Dedifferentiated amniotic fluid mesenchymal stem cell (primary cell): ENCODE data around the gene ZFP90.
"Not testable (repeated sequence)": the region's sequence is repeated elsewhere in the genome, so short reads cannot be mapped to it uniquely, and the experiment has no call there.

Source experiments
- DNase-seq: peaks from one replicate; pipeline ENCODE4 v3.0.0-alpha.2; 2016; ENCODE audit errors: extremely low spot score

Gene ZFP90

DNA sequence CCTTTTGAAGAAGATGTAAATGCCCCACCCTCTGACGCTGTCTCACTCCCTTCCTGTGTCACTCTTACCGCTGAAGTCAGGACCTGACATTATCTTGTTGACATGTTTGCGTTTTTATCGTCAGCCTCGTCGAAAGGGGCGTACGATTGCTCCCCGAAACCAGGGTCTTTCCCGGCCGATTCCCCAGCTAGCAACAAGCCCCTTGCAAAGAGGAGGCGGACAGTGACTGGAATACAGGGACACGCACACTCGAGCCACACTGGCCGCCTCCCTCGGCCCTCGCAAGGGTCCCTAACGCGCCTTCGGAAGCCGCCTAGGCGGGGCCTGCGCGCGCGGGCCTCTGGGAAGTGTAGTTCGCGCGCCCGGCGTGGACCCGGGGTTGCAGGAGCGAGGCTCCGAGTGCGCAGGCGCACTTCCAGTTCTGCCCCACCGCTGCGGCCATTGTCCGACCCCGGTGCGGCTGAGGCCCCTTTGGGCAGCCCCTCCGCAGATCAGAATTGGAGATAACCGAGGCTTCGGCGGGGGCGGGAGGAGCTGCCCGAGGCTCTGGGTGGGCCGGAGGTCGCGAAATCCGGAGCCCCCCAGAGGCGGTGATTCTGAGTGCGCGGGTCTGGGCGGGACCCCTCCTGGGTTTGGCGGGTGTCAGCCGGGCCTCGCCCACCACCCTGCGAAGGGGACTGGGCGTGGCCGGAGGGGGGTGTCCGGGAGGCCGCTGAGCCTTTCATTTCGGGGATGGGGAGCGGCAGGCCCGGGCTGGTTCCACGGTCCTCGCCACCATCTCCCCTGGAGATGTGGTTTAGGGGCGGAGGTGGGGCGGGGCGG lies at the start of gene ZFP90:
TSS of gene ZFP90 (plus strand) at position 412 of the 822 bp plus-strand sequence. CDS start 502 bp downstream, outside the sequence.
- DNase-seq, result peak; percentile 83

DNA sequence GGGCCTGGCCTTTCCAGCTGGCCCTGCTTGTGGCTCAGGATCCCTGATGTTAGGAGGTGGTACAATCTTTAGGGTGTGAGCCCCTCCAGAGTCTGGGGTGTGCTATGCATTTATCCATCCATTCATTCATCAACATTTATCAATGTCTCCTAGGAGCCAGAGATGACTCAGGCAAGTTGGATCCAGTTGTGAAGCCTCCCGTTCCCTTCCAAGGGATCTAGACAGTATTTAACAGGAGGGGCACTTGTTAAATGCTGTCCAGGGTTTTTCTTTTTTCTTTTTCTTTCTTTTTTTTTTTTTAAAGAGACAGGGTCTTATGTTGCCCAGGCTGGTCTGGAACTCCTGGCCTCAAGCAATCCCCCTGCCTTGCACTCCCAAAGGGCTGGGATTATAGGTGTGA lies 48.7 kb upstream of the ZFP90 start:
- DNase-seq, result no peak

DNA sequence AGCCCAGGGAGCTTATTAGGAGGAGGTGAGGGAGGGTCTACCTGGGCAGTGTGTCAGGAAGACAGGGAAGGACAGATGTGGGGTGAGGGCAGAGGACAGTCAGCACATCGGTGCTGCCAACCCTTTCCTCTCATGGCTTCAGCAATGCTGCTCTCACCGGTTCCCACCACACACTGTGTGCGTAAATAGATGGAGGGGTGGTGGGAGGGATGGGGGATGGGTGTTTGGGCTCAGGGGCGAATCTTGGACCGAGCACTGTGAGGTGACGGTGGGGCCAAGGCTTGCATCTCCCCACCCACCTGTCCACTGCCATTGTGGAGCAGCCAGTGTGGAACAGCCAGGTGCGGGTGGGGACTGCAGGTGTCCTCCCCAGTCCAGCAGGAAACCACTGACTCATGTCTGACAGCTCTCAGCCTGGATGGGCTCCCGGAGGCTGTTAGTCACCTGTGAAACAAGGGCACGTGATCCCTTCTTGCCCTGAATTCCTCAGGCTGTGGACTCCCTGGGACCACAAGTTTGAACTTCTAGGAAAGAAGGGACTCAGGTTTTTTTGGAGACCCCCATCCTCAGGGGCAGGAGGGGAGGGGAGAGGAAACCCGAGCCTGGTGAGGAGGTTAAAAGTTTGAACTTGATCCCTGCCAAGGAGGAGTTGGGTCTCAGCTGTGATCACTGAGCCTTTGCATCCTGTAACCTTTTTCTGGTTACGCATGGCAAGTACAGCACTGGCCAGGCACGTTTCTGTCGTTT lies 48.1 kb upstream of the ZFP90 start:
- no peak for DNase-seq

DNA sequence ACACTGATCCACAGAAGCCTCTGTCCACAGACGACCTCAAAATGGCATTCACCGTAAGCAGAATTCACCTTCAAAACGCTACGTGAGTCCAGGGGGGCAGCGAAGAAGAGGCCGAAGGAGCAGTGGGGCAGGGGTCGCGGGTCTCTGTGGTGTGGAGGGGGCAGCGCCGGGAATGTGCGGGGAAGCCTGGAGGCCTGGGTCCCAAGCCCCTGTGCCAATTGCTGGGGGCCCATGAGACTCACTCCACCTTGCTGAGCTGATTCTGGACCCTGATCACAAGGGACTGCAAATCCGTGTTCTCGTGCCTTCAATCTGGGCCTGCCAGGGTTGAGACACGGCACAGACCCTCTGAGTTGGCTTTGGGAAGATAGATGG lies 47.5 kb upstream of the ZFP90 start:
- no peak for DNase-seq

DNA sequence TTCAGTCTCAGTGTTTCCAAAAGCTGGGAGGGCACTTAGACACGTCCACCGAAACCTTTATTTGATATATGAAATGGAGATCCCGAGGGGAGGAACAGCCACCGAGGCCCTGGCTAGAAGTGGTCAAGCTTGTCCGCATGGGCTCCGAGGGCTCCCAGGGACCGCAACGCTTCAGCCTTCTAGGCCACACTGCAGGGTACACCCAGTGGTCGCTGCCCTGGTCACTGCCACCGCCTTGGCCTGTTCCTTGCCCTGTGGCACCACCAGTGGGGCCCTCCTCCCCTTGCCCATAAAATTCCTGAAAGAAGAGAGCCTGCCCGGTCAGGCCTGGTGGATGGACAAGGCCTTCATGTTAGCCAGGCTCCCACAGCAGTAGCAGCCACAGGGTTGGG lies 46.9 kb upstream of the ZFP90 start:
- no peak for DNase-seq

DNA sequence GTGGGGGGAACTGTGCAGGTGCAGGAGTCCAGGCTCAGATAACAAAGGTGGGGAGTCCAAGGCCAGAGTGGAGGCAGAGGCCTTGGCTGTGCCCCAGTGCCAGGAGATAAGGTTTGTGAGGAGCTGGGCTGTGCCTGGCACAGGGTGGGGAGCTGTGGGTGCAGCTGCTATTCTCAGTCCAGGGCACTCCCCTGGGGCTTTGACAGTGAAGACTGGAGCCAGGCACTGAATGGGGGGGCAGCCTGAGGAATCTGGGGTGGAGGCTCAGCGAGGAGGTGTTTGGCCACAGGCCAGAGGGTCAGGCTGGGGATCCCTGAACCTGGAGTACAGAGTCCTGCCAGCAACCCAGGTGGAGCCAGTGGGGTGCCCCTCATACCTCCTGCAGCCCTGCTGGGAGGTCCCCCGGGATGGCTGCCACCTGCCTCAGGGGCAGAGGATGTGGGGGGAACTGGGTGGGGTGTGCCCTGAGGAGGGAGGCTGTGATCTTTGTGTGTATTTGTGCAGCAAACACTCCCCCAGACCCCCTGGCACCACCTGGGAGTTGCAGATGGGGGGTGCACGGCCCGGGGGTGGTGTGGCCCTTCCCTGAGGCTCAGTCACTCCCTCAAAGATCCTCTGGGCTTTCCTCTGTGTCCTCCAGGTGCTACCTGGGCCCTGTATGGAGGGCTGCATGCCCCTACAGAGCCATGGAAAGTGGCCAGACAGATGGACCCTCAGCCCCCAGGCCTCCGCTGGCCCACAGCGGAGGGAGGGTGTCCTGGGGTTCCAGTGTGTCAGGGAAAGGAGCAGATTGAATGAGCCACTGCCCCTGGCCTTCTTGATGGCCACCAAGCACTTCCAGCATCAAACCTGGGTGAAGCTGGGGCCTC lies 46.3 kb upstream of the ZFP90 start:
- no peak for DNase-seq

DNA sequence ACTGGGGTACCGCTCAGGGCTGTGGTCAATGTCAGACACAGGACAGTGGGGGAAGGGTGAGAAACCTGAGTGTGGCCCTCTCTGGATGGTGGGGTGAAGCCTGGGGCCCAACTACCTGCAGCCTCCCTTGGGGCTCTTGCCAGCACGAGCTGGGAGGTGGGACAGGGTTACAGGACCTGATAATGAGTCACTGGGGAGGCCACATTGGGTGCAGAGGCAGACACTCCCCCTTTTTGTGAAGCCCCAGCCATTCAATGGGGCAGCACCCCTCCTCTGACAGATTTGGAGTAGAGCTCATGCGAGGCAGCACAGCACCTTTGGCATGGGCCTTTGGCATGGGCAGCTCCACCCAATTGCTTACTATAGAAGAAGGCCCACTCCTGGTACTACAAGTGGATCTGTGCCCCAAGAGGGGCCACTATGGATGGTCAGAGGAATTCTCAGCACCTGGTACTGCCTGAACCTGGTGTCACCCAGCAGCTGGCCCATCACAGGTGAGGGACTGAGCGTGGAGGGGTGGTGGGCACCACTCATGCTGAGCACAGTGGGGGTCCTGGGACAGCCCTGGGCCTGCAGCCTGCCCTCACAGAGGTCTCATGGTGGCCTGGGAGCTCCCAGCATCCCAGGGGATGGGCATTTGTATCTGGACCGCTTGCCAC lies 45.5 kb upstream of the ZFP90 start:
- DNase-seq, result no peak

DNA sequence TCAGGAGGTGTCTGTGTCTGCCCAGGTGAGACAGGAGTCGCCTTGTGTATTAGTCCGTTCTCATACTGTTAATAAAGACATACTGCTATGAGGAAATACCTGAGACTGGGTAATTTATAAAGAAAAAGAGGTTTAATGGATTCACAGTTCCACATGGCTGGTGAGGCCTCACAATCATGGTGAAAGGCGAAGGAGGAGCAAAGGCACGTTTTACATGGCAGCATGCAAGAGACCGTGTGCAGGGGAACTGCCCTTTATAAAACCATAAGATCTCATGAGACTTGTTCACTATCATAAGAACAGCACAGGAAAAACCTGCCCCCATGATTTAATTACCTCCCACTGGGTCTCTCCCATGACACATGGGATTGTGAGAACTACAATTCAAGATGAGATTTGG lies 44.8 kb upstream of the ZFP90 start:
- DNase-seq, result not testable (repeated sequence)

DNA sequence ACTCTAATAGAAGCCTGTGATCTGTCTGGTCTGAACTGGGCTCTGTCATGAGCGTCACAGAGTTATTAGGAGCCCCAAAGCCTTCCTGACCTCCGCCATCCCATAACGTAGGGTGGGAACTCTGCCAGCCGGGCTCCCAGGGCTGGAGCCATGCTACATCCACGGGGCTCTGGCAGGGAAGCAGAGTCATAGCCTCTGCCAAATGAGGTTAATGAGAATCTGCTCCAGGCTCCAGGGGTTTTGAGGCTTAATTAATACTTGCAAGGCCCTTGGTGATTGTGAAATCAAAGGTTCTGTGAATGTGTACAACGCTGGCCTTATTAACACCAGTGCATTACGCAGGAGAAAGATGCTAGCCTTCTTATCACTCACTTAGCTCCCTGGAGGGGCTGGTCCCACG lies 42.4 kb upstream of the ZFP90 start:
- no peak for DNase-seq

DNA sequence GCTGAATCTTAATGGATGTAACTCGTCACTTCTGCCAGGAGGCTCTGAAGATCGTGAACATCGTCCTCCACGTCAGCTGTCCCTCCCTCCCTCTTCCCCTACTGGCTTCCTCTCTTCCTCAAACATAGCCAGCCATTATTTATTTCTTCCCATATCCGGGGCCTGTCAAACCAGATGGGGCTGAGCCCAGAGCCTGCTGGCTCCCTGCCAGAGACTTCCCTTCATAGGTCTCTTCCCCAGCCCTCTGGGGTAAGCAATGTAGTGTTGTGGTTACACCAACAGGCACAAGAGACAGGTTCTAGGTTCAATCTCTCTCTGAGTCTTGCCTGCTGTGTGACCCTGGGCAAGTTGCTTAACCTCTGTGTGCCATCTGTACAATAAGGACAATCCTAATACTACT lies 40.1 kb upstream of the ZFP90 start:
- DNase-seq, result no peak

DNA sequence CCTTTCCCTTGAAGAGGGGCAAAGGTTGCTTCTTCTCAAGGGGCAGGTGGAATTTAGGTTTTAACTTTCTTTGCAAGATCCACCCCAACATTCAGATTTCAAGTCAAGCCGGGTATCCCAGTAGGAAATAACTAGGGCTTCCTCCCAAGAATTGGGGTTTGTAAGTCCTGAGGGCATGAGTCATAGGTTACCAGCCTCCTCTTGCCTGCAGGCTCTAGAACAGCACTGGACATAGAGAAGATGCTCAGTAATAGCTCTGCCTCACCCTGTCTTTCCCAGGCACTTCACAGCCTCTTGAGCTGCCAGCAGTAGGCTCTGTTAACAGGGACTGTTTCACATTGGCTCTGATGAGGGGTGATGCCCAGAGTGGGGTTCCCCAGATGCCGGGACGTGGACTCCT lies 35.8 kb upstream of the ZFP90 start:
- no peak for DNase-seq

DNA sequence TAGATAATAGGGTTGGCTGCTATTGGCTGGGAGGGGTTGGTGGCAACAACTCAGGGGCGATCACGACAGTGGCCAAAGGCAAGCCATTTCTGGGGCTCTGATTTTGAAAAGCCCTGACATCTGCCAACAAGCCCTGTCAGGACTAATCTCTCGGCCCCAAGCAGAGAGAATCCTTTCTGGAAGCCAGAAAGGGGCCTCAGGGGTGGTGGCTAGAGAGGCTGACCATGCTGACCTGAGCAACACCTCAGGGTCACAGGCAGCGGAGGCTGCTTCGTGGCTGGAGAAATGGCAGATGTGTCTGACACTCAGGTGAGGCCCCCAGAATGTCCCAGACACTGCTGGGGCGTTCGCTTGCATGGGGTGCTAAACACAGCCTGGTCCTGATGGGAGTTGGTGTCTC lies 35.0 kb upstream of the ZFP90 start:
- no peak for DNase-seq

DNA sequence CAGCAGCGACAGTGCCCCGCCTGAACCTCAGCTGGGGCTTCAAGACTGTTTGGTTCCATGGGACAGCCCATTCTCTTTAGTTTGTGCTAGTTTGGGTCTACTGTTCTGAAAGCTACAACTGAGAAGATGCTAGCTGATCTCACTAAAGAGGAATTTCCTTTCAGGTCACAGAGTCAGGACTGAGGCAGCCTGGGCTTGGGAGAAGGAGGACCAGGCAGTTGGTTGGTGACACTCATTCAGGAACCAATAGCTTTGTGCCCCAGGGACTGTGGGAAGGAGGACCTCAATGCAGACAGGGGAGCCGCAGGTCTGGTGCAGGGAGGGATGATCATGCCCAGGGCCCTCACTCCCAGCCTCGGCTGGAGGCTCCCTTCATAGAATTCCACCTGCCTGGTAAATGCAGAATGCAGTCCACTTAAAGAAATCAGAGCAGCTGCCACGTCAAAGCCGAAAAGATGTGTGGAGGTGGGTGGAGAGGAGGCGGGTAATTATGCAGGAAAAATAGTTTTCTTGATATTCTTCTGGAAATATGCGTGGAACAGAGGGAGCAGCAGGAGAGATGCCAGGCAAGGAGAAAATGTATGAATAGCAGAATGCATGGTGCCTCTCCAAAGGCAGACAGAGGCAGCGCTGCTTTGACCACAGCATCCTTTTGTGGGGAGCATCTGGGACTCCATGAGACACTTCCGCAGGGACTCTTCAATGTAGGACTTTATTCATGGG lies 32.6 kb upstream of the ZFP90 start:
- DNase-seq, result no peak

DNA sequence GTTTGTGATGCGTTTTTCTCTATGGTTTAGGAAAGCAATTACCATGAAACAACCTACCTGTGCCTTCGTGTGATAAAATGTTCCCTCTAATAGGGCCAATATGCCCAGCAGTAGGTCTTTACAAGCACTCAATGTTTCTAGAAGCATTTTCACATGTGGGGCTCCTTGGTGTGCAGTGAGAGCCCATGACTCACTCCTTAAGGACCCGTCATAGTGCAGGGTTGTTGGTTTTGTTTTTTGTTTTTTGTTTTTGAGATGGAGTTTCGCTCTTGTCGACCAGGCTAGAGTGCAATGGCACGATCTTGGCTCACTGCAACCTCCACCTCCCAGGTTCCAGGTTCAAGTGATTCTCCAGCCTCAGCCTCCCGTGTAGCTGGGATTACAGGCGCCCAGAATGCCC lies 31.1 kb upstream of the ZFP90 start:
- DNase-seq, result no peak

DNA sequence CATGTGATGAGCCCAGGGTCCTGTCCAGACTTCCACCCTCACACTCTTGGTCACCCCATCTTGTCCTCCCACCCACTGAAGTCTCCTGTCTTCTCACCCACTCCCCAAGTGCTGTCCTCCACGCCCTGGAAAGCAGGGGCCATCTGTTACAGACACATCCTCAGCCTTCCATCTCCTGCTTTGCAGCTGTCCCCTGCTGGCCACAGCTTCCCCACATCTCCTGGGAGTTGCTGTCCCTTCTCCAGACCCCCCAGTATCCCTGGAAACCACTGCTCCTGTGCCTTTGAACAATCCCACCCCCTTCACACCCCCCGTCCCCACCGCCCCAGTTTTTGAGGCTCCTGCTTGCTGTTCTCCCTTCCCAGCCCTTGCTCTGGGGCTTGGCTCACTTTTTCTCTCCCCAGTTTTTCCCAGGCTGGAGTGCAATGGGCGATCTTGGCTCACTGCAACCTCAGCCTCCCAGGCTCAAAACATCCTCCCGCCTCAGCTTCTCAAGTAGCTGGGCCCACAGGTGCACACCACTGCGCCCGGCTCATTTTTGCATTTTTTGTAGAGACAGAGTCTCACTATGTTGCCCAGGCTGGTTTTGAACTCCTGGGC lies 30.4 kb upstream of the ZFP90 start:
- DNase-seq, result no peak

DNA sequence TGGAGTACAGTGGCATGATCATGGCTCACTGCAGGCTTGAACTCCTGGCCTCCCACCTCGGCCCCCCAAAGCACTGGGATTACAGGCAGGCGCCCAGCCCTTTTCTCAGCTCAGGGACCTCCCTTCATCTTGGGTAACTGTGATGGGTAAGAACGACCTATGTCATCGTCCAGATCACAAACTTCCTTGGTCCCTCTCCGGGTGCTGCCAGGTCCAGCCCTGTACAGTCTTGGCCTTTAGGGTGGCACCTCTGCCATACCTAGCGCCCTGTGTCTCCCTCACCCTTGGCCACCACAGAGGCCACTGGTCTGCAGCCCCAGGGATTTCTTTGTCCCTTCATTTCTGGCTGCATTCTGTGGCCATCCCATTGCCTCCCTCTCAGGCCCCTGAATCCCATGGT lies 29.7 kb upstream of the ZFP90 start:
- DNase-seq, result no peak

DNA sequence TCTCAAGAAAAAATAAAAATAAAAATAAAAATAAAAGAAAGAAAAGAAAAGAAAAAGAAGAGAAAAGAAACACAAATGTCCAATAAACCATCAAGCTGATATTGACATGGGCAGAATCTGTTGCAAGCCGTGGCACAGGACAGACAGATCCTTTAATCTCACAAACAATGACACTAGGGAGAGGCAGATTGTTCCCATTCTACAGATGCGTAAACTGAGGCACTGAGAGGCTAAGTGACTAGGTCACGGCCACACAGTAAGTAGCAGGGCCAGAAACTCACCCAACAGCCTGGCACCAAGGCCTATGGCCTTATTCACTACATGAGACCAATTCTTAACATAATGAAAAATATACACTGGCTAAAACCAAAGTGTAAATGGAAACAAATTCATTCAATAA lies 28.3 kb upstream of the ZFP90 start:
- no peak for DNase-seq

DNA sequence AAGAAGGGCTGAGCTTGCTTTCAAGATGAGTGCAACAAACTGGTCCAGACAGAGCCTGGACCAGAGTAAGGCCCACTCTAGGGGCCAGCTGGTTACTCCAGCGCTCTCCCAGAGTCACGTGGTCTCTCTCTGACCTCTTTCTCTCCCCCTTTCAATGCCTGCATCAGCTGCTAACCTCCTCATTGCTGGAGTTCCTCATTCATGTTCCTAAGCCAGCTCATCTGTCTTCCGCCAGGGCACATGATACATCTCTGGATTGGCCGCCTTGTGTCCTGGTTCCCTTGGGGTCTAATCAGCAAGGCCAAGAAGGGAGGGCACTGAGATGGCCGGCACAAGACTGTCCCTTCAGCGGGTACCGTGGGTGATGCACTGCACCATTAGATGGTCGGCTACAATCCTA lies 26.9 kb upstream of the ZFP90 start:
- no peak for DNase-seq

DNA sequence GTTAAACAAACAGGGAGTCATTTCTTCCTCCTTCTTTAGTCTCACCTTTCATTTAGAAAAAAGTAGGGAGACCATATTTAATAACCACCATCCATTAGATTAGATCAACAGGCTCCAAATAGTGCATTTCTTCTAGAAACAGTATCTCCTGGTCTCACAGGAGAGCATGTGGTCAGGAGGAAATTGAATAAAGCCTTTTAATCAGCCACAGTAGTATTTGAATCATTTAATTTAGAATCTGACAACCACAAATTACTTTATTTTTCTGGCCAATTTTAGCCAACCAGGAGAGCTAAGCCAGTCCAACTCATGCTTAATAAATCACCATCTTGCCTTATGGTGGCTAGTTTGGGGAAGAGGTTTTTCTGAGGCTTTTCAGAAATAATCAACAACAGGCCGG lies 26.3 kb upstream of the ZFP90 start:
- no peak for DNase-seq

DNA sequence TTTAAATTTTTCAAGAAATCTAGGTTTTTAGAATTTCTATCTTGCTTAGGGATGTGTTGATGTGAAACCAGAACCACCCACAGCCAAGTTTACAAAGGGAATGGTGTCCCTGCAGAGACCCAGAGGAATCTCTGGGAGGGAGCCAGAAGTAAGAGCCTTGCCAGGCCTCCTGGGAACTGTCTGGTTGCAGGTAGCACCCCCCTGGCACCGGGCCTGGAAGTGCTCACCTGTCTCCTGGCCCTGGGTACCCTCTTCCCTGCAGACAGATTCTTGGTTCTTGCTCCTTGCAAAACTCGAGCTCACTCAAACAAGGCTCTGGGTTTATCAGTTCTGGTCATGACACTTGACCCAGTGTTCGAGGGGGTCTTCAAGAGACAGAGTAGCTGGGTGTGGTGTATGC lies 24.6 kb upstream of the ZFP90 start:
- no peak for DNase-seq
